Measurements from ENCODE around the gene CUX1. TPM values are rescaled to one million over a fixed set of nuclear protein-coding genes. Genes with fewer than 3 reads are reported as not detected.

Gene CUX1
- total RNA-seq, 1 experiment from 2014 or later = 64.3 TPM

GRCh38 chr7:101856473-101857357 is 39.3 kb downstream of the CUX1 start:
- ATAC-seq (peak; percentile 31), DNase-seq (ENCODE audit: low spot score) (peak; percentile 26)
- Mint-ChIP-seq H3K4me3 (no peak overlapping the region; the same call in 1 of the 2 replicates), H3K9me3 (no peaks in the 10 kb centered on the region), H3K27me3 (ENCODE audit: low read depth) (no peaks in the 10 kb centered on the region), H3K36me3 (no peaks in the 10 kb centered on the region), H3K4me1 (peaks cover 92% of the 10 kb centered on the region), H3K27ac (peak overlapping the region; percentile 95)
- POLR2A ChIA-PET = interaction anchor here (0.6 kb wide), 3 partner anchors 72 to 213 kb away, joined by 3 to 6 read pairs (median 4); no protein-coding TSS in a partner anchor
- CTCF ChIA-PET = interaction anchor here (0.9 to 1.7 kb wide), 6 partner anchors 13 to 52 kb away, joined by 3 to 18 read pairs (median 4); no protein-coding TSS in a partner anchor
- TF ChIP-seq ZBTB21 (CRISPR knock-in tag; IDR thresholded peaks at IDR 0.05; ENCODE audit: borderline replicate concordance) = no peak
- TF ChIP-seq, protein P1, sequence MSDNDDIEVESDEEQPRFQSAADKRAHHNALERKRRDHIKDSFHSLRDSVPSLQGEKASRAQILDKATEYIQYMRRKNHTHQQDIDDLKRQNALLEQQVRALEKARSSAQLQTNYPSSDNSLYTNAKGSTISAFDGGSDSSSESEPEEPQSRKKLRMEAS (CRISPR knock-in tag; IDR thresholded peaks at IDR 0.05) = no peak
- TF ChIP-seq TCF7 (CRISPR knock-in tag; IDR thresholded peaks at IDR 0.05; ENCODE audit: low read depth) = no peak
- TF ChIP-seq ZNF121 (CRISPR knock-in tag; IDR thresholded peaks at IDR 0.05) = peak; percentile 86; the same call in 1 of the 2 replicates
- no peak for TF ChIP-seq TEAD1 (CRISPR knock-in tag; IDR thresholded peaks at IDR 0.05)
- TF ChIP-seq ELF4 (CRISPR knock-in tag; IDR thresholded peaks at IDR 0.05; ENCODE audit: low read depth) = no peak
- TF ChIP-seq ATF2 (CRISPR knock-in tag; IDR thresholded peaks at IDR 0.05; ENCODE audit: borderline replicate concordance, low read depth) = no peak
- no peak for TF ChIP-seq ZSCAN18 (CRISPR knock-in tag; IDR thresholded peaks at IDR 0.05)
- TF ChIP-seq ATF1 (CRISPR knock-in tag; IDR thresholded peaks at IDR 0.05) = no peak
- no peak for TF ChIP-seq JAZF1 (CRISPR knock-in tag; IDR thresholded peaks at IDR 0.05)
- TF ChIP-seq, protein P2, sequence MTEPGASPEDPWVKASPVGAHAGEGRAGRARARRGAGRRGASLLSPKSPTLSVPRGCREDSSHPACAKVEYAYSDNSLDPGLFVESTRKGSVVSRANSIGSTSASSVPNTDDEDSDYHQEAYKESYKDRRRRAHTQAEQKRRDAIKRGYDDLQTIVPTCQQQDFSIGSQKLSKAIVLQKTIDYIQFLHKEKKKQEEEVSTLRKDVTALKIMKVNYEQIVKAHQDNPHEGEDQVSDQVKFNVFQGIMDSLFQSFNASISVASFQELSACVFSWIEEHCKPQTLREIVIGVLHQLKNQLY (CRISPR knock-in tag; IDR thresholded peaks at IDR 0.05) = no peak
- TF ChIP-seq ZNF232 (CRISPR knock-in tag; IDR thresholded peaks at IDR 0.05) = no peak
- TF ChIP-seq CREM (CRISPR knock-in tag; IDR thresholded peaks at IDR 0.05) = no peak
- TF ChIP-seq GABPB1 (CRISPR knock-in tag; IDR thresholded peaks at IDR 0.05) = peak; percentile 1; the same call in 1 of the 2 replicates

DNA sequence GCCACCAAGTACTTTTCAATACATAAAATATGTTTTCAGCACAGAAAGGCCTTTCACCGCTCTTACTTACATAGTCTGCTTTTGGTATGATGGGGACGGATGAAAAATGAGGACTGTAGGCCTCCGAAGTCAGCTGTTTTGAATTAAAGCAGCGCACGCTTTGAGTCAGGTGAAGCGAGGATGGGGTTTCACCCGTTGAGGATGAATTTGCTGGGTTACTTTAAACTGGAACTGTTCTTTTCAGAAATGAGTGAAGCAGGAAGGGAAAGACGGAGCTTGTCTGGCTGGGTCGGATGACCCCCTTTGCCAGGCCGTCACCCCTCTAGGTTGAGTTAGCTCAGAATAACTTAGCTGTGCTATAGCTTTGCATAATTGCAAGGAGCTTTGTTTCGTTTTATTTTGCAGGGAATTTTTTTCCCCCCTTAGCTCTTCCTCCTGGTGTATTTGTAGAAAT is 40.0 kb downstream of the CUX1 start:
- POLR2A ChIA-PET = interaction anchor here (0.6 kb wide), 1 partner anchor 71 kb away, joined by 3 read pairs; no protein-coding TSS in a partner anchor
- no peaks in the 10 kb centered on the region for H3K27me3 Mint-ChIP-seq (ENCODE audit: low read depth)
- DNase-seq (ENCODE audit: low spot score) (no peak), ATAC-seq (no peak)
- no peak for TF ChIP-seq CREM (CRISPR knock-in tag; IDR thresholded peaks at IDR 0.05)
- no peaks in the 10 kb centered on the region for H3K9me3 Mint-ChIP-seq
- H3K4me3 Mint-ChIP-seq = no peak overlapping the region
- no peaks in the 10 kb centered on the region for H3K36me3 Mint-ChIP-seq
- H3K4me1 Mint-ChIP-seq = peaks cover 94% of the 10 kb centered on the region
- peak overlapping the region; percentile 85; the same call in 1 of the 2 replicates for H3K27ac Mint-ChIP-seq
- CTCF ChIA-PET = interaction anchor here (0.9 to 1.3 kb wide), 4 partner anchors 12 to 52 kb away, joined by 3 to 5 read pairs (median 3); no protein-coding TSS in a partner anchor

DNA sequence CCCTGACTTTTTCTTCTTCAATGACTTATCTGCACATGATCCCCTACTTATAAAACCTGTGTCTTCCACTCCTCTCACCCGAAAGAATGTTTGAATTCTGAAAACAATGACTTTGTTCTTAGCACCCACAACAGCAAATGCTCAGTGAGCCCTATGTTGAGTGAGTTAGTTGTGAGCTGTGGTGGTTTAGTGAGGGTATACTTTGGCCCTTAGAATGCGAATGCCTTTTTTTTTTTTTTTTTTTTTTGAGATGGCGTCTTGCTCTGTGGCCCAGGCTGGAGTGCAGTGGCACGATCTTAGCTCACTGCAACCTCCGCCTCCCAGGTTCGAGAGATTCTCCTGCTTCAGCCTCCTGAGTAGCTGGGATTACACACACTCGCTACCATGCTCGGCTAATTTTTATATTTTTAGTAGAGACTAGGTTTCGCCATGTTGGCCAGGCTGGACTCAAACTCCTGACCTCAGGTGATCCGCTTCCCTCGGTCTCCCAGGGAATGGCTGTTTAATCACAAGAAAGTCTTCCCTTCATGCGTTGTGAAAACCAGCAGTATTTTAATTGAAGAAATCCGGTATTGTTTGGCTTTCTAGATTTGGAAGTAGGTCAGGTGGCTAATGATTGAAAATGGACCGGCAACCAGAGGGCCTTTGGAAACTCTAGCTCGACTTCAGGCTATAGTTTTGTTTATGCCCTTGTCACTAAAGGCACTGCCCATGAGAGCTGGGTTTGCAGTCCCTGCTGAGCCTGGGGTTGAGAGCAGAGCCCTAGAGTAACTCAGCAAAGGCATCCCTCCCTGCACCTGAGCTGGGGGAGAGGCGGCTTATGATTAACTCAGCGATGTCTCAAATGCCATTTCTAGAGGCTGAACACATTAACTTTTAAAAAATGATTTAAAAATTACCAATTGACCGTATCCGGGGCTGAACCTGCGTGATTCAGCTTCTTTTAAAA is 41.3 kb downstream of the CUX1 start:
- no peaks in the 10 kb centered on the region for H3K27me3 Mint-ChIP-seq (ENCODE audit: low read depth)
- CTCF ChIA-PET = interaction anchor here (0.6 to 1.5 kb wide), 5 partner anchors 12 to 82 kb away, joined by 4 to 6 read pairs (median 5); no protein-coding TSS in a partner anchor
- TF ChIP-seq ZNF232 (CRISPR knock-in tag; IDR thresholded peaks at IDR 0.05) (no peak), KAT7 (CRISPR knock-in tag; IDR thresholded peaks at IDR 0.05; ENCODE audit: borderline replicate concordance) (no peak), ELF4 (CRISPR knock-in tag; IDR thresholded peaks at IDR 0.05; ENCODE audit: low read depth) (no peak)
- TF ChIP-seq, protein P3, sequence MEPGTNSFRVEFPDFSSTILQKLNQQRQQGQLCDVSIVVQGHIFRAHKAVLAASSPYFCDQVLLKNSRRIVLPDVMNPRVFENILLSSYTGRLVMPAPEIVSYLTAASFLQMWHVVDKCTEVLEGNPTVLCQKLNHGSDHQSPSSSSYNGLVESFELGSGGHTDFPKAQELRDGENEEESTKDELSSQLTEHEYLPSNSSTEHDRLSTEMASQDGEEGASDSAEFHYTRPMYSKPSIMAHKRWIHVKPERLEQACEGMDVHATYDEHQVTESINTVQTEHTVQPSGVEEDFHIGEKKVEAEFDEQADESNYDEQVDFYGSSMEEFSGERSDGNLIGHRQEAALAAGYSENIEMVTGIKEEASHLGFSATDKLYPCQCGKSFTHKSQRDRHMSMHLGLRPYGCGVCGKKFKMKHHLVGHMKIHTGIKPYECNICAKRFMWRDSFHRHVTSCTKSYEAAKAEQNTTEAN (CRISPR knock-in tag; IDR thresholded peaks at IDR 0.05) = no peak
- no peaks in the 10 kb centered on the region for H3K9me3 Mint-ChIP-seq
- peak overlapping the region; percentile 88 for H3K27ac Mint-ChIP-seq
- ATAC-seq (no peak), DNase-seq (ENCODE audit: low spot score) (no peak)
- H3K4me3 Mint-ChIP-seq = no peak overlapping the region; the same call in 1 of the 2 replicates
- POLR2A ChIA-PET = no interaction called here
- H3K4me1 Mint-ChIP-seq = peaks cover 99% of the 10 kb centered on the region
- H3K36me3 Mint-ChIP-seq = no peaks in the 10 kb centered on the region
